ENCODE results near the gene TMA7B. TPM values are rescaled to one million over a fixed set of nuclear protein-coding genes. Genes with fewer than 3 reads are reported as not detected.

Gene TMA7B
- total RNA-seq, 1 donor from 2014 or later: 1.7 TPM

DNA sequence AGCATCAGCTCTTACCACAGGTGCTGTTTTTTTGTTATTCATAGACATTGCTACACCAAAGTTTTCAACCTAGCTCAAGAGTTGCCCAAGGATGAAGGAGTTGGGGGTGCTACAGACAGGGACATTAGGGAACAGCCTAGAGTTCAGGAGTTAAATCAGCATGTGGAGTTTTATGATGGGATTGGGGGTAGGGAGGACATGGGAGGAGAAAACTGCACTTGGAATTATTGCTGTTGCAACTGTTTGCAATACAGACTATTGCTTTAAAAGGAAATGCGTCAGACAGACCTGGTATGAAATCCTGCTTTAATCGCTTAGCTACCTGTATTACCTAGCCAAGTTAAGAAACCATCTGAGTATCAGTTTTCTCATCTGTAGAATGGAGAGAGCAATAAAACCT lies 6.3 kb downstream of the TMA7B start:
- Histone ChIP-seq H3K27me3 (no peaks in the 10 kb centered on the region), H3K4me1 (no peaks in the 10 kb centered on the region), H3K9me3 (no peaks in the 10 kb centered on the region), H3K4me3 (no peak overlapping the region), H3K27ac (no peak overlapping the region), H3K36me3 (no peaks in the 10 kb centered on the region)
- TF ChIP-seq, protein P1, sequence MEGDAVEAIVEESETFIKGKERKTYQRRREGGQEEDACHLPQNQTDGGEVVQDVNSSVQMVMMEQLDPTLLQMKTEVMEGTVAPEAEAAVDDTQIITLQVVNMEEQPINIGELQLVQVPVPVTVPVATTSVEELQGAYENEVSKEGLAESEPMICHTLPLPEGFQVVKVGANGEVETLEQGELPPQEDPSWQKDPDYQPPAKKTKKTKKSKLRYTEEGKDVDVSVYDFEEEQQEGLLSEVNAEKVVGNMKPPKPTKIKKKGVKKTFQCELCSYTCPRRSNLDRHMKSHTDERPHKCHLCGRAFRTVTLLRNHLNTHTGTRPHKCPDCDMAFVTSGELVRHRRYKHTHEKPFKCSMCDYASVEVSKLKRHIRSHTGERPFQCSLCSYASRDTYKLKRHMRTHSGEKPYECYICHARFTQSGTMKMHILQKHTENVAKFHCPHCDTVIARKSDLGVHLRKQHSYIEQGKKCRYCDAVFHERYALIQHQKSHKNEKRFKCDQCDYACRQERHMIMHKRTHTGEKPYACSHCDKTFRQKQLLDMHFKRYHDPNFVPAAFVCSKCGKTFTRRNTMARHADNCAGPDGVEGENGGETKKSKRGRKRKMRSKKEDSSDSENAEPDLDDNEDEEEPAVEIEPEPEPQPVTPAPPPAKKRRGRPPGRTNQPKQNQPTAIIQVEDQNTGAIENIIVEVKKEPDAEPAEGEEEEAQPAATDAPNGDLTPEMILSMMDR (IDR thresholded peaks at IDR 0.05): no peak
- TF ChIP-seq POLR2A (IDR thresholded peaks at IDR 0.05): no peak
- no peak for TF ChIP-seq POLR2AphosphoS5 (IDR thresholded peaks at IDR 0.05; ENCODE audit: insufficient read depth in 1 of 2, low read depth in 1 of 2)
- intact Hi-C loops (cut with DNase I): no loop called here
- no peak for DNase-seq (ENCODE audit: extremely low spot score in 2 of 2)

DNA sequence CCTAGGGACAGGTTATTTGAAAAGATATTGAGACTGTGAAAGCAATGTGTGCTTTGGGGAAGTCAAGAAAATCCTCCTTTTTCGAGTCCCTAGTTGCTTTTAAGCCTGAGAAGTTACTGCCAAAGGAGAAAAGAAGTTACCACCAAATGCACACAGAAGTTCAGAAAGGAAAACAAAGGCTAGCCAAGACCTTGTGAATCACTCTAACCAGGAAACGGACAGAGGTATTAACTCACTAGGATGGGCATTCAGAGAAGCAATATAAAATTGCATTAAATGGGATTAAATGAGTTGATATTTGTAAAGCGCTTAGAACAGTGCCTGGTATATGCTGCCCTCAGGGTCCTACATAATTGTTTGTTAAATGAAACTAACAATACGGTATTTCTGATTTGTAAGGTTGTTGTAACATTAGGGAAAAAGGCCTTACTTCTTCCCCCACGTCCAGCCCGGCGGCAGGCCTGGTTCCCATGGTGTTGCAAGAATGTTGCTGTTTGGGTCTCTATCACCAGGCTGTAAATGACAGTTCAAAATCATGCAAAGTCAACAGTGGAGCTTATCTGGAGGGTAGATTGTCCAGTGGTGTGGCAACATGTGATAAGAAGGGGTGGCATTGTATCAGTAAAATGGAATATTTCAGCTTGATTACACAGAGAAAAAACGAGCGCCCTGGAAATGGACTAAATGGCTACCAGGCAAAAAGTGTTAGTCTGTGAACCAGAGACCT lies 7.1 kb downstream of the TMA7B start:
- Histone ChIP-seq H3K4me1 (no peaks in the 10 kb centered on the region), H3K9me3 (no peaks in the 10 kb centered on the region), H3K27ac (no peak overlapping the region), H3K27me3 (no peaks in the 10 kb centered on the region), H3K4me3 (no peak overlapping the region), H3K36me3 (no peaks in the 10 kb centered on the region)
- intact Hi-C loops (cut with DNase I): no loop called here
- TF ChIP-seq POLR2AphosphoS5 (IDR thresholded peaks at IDR 0.05; ENCODE audit: insufficient read depth in 1 of 2, low read depth in 1 of 2): no peak
- TF ChIP-seq POLR2A (IDR thresholded peaks at IDR 0.05): no peak
- TF ChIP-seq, protein P1 (IDR thresholded peaks at IDR 0.05): no peak
- no peak for DNase-seq (ENCODE audit: extremely low spot score in 2 of 2)

DNA sequence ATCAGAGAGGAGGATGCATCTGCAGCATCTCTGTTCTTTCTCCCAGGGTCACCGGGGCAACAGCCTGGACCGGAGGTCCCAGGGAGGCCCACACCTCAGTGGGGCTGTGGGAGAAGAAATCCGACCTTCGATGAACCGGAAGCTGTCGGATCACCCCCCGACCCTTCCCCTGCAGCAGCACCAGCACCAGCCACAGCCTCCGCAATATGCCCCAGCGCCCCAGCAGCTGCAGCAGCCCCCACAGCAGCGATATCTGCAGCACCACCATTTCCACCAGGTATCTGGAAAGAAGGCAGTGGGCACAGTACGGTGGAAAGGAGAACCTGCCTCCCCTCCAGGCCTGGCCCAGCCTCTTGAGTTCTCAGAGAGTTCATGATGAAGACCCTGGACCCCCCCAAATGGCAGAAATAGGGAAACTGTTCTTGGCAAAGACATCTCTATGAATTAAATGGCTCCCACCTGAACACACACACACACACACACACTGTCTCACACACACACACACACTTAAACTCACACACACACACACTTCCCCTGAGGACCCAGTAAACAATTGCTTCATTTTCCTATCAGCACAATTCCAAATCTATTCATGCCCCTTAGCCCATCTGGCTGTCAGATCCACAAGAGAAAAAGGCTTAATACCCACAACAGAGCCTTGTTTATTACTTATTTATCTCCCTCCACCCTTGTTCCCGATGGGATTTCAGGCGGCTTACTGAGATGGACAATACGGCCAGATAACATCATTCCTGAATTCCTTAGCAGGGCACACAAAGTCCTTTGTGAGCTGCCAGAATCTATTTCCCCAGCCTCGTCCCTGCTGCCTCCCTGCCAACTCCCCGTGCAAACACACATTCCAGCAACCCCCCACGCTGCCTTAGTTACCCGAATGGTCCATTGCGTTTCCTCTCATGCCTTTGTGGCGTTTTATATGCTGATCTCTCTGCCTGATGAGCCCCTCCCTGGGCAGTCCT lies 8.1 kb downstream of the TMA7B start:
- H3K9me3 ChIP-seq: no peaks in the 10 kb centered on the region
- H3K27ac ChIP-seq: no peak overlapping the region
- H3K4me1 ChIP-seq: no peaks in the 10 kb centered on the region
- no peak overlapping the region for H3K4me3 ChIP-seq
- H3K27me3 ChIP-seq: no peaks in the 10 kb centered on the region
- intact Hi-C loops (cut with DNase I): no loop called here
- DNase-seq (ENCODE audit: extremely low spot score in 2 of 2): no peak
- TF ChIP-seq, protein P1 (IDR thresholded peaks at IDR 0.05): no peak
- TF ChIP-seq POLR2A (IDR thresholded peaks at IDR 0.05): no peak
- TF ChIP-seq POLR2AphosphoS5 (IDR thresholded peaks at IDR 0.05; ENCODE audit: insufficient read depth in 1 of 2, low read depth in 1 of 2): no peak
- H3K36me3 ChIP-seq: no peaks in the 10 kb centered on the region

DNA sequence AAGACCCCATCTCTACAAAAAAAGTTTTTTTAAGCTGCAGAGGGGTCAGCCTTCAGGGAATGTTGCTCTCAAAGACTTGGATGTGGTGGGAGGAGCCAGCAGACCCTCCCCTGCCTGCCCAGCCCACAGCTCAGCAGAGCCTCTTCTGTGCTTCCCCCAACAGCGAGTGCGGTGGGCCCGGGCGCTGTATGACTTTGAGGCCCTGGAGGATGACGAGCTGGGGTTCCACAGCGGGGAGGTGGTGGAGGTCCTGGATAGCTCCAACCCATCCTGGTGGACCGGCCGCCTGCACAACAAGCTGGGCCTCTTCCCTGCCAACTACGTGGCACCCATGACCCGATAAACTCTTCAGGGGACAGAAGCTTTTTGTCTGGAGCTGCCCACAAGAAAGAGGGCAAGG lies 10.5 kb downstream of the TMA7B start:
- Histone ChIP-seq H3K27me3 (no peaks in the 10 kb centered on the region), H3K4me1 (no peaks in the 10 kb centered on the region)
- intact Hi-C loops (cut with DNase I): loop anchor here (10.0 kb wide), 1 partner anchor 686 kb away; no protein-coding TSS in a partner anchor

More for the DNA sequence above, 10.5 kb downstream of the TMA7B start:
- no peaks in the 10 kb centered on the region for H3K36me3 ChIP-seq
- no peak overlapping the region for H3K27ac ChIP-seq
- no peak overlapping the region for H3K4me3 ChIP-seq
- no peaks in the 10 kb centered on the region for H3K9me3 ChIP-seq
- TF ChIP-seq, protein P1 (IDR thresholded peaks at IDR 0.05): no peak
- TF ChIP-seq POLR2A (IDR thresholded peaks at IDR 0.05): no peak
- no peak for TF ChIP-seq POLR2AphosphoS5 (IDR thresholded peaks at IDR 0.05; ENCODE audit: insufficient read depth in 1 of 2, low read depth in 1 of 2)
- no peak for DNase-seq (ENCODE audit: extremely low spot score in 2 of 2)
